Natural killer cell (primary cell): ENCODE measurements around the gene ZNF503. TPM values are rescaled to one million over a fixed set of nuclear protein-coding genes. Genes with fewer than 3 reads are reported as not detected.

Experiments used
- ATAC-seq, 3 donors: fragments of 150-1000 bp in 2 of 3; fragments of 200-7000 bp in 1 of 3; cut with Tn5 transposase; 1 replicate in 1 of 3; 2 replicates in 2 of 3; pipeline ENCODE4 v1.10.0; 2021; ENCODE audit warnings: mild to moderate bottlenecking in 2 of 3, moderate library complexity in 2 of 3
- DNase-seq, 2 donors: peaks; one replicate each; pipeline versions ENCODE4 v3.0.0 to v3.0.0-alpha.2; 2013 to 2021; ENCODE audit warnings: mixed read lengths in 1 of 2
- H3K27ac ChIP-seq: one replicate; pipeline ENCODE4 v1.5.1; 2013; ENCODE audit warnings: mild to moderate bottlenecking, low read length
- H3K27me3 ChIP-seq: one replicate; pipeline ENCODE4 v1.6.1; 2013; ENCODE audit warnings: low read length; ENCODE audit not compliant: control insufficient read depth, insufficient read depth
- H3K36me3 ChIP-seq: one replicate; pipeline ENCODE4 v1.6.1; 2013; ENCODE audit warnings: low read length; ENCODE audit not compliant: control insufficient read depth, insufficient read depth
- H3K4me1 ChIP-seq: one replicate; pipeline ENCODE4 v1.6.1; 2013; ENCODE audit warnings: low read length; ENCODE audit not compliant: control insufficient read depth, insufficient read depth
- H3K4me3 ChIP-seq: one replicate; pipeline ENCODE4 v1.5.1; 2013; ENCODE audit warnings: low read length
- H3K9me3 ChIP-seq: one replicate; pipeline ENCODE4 v1.6.1; 2013; ENCODE audit warnings: low read length; ENCODE audit not compliant: control insufficient read depth, insufficient read depth
- H3K27ac Mint-ChIP-seq, 2 donors: one replicate each; pipeline ENCODE4 v1.8.0; 2022; ENCODE audit warnings: mild to moderate bottlenecking in 2 of 2, mixed read lengths in 2 of 2, moderate library complexity in 1 of 2
- H3K27me3 Mint-ChIP-seq, 2 donors: one replicate each; pipeline ENCODE4 v1.8.0; 2022; ENCODE audit warnings: low read depth in 2 of 2, mixed read lengths in 2 of 2
- H3K36me3 Mint-ChIP-seq: one replicate; pipeline ENCODE4 v1.8.0; 2022; ENCODE audit warnings: mixed read lengths
- H3K4me1 Mint-ChIP-seq, 2 donors: one replicate each; pipeline ENCODE4 v1.8.0; 2022; ENCODE audit warnings: mixed read lengths in 2 of 2
- H3K4me3 Mint-ChIP-seq: one replicate; pipeline ENCODE4 v1.8.0; 2022; ENCODE audit warnings: mild to moderate bottlenecking, moderate library complexity, mixed read lengths
- H3K9me3 Mint-ChIP-seq, 2 donors: one replicate each; pipeline ENCODE4 v1.8.0; 2022; ENCODE audit warnings: mixed read lengths in 2 of 2
- CTCF ChIP-seq: fragments of 200-600 bp; IDR thresholded peaks from one replicate; pipeline ENCODE4 v1.8.0; 2022; ENCODE audit warnings: antibody characterized with exemption
- WGBS: methylation state at CpG from one replicate; pipeline ENCODE4 v1.1.7; 2013; ENCODE audit warnings: missing lambda C conversion rate; ENCODE audit not compliant: insufficient coverage; 5-methylcytosine and 5-hydroxymethylcytosine counted together
- intact Hi-C: fragments of 100-400 bp; cut with micrococcal nuclease; formaldehyde crosslinking; loops from one replicate; pipeline ENCODE4 v1.14.2; 2022
- total RNA-seq, 4 donors: library from RNA; stranded (reverse); fragments of 120-200 nt in 1 of 4; gene quantifications; one replicate each; pipeline versions ENCODE4 v1.2.3 to v1.2.4, GENCODE V29; 2013 to 2022

Gene ZNF503
- total RNA-seq, 3 donors from 2014 or later (not counting 1 experiment from before 2014, with no cell fraction given): 0.27 to 1.2 (median 0.73) TPM

DNA sequence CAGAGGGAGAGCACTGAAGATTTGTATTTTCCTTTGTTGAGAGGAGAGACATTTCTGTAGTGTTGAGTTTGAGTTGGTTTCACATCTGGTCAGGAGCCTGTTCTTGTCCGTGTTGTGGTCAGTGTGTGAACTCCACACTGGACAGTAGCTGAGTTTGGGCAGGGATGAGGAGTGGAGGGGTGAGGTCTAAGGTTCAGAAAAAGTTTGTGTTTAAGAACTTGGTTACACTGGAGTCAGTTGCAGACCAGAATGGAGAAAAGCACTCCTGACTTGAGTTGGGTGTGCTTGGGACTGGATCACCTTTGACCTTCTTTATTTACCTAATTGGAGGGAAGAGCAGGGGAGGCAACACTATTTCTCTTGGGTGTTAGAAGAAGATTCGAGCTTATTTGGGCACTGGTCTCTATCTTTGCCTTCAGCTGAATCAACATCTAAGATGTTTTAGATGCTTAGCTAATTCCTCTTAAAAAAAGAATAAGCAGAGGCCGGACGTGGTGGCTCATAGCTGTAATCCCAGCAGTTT, 38.8 kb upstream of the ZNF503 start:
- Mint-ChIP-seq H3K4me1 (no peaks in the 10 kb centered on the region), H3K9me3 (peaks cover 0 to 4% of the 10 kb centered on the region in 2 donors), H3K36me3 (peaks cover 7% of the 10 kb centered on the region), H3K27me3 (peaks cover under 1 to 6% of the 10 kb centered on the region in 2 donors), H3K27ac (no peak overlapping the region), H3K4me3 (no peak overlapping the region)
- H3K4me1 ChIP-seq: no peaks in the 10 kb centered on the region
- no peaks in the 10 kb centered on the region for H3K36me3 ChIP-seq
- no peaks in the 10 kb centered on the region for H3K27me3 ChIP-seq
- H3K4me3 ChIP-seq: no peak overlapping the region
- TF ChIP-seq CTCF: no peak
- WGBS: 83% methylated on average over 4 of the region's 4 CpGs
- no peak for DNase-seq
- H3K27ac ChIP-seq: no peak overlapping the region
- H3K9me3 ChIP-seq: peaks cover 4% of the 10 kb centered on the region
- intact Hi-C loops: no loop called here
- ATAC-seq: no peak

- TF ChIP-seq CTCF: no peak
- intact Hi-C loops: no loop called here
- no peak overlapping the region for H3K4me3 ChIP-seq
- no peaks in the 10 kb centered on the region for H3K4me1 ChIP-seq
- no peak for ATAC-seq
- Mint-ChIP-seq H3K36me3 (peaks cover 7% of the 10 kb centered on the region), H3K27me3 (peaks cover 5 to 11% of the 10 kb centered on the region in 2 donors), H3K4me1 (no peaks in the 10 kb centered on the region), H3K27ac (no peak overlapping the region), H3K9me3 (peaks cover 0 to 4% of the 10 kb centered on the region in 2 donors), H3K4me3 (no peak overlapping the region)
- no peaks in the 10 kb centered on the region for H3K27me3 ChIP-seq
- DNase-seq: no peak
- H3K27ac ChIP-seq: no peak overlapping the region
- WGBS: 82% methylated on average over 4 of the region's 4 CpGs
- H3K9me3 ChIP-seq: peaks cover 4% of the 10 kb centered on the region
- H3K36me3 ChIP-seq: no peaks in the 10 kb centered on the region
These were observed 38.2 kb upstream of the ZNF503 start for GRCh38 chr10:75439811-75440210.

DNA sequence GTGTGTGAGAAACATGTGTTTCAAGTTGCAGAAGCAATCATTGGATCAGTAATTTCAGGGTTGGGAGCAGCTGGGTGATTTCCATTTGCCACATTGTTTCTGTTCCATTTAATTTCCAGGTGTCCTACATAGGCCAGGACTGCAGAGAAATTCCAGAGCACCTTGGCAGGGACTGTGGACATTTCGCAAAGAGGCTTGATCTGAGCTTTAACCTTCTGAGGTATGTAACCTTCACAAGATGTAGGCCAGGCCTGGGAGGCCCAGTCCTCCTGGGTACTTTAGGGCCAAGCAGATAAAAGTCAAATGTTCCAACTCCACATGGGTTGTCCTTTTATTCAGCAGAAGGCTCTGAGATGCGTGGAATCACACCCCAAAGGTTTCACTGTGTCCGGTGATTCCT, 36.7 kb upstream of the ZNF503 start:
- Mint-ChIP-seq H3K27me3 (peaks cover 9 to 14% of the 10 kb centered on the region in 2 donors), H3K4me3 (no peak overlapping the region), H3K9me3 (peaks cover 0 to 2% of the 10 kb centered on the region in 2 donors), H3K4me1 (no peaks in the 10 kb centered on the region), H3K27ac (no peak overlapping the region), H3K36me3 (no peaks in the 10 kb centered on the region)
- Histone ChIP-seq H3K9me3 (no peaks in the 10 kb centered on the region), H3K36me3 (no peaks in the 10 kb centered on the region), H3K4me3 (no peak overlapping the region), H3K27me3 (no peaks in the 10 kb centered on the region), H3K4me1 (no peaks in the 10 kb centered on the region), H3K27ac (no peak overlapping the region)
- TF ChIP-seq CTCF: no peak
- ATAC-seq: no peak
- intact Hi-C loops: no loop called here
- WGBS: 91% methylated on average over 3 of the region's 3 CpGs
- DNase-seq: no peak

DNA sequence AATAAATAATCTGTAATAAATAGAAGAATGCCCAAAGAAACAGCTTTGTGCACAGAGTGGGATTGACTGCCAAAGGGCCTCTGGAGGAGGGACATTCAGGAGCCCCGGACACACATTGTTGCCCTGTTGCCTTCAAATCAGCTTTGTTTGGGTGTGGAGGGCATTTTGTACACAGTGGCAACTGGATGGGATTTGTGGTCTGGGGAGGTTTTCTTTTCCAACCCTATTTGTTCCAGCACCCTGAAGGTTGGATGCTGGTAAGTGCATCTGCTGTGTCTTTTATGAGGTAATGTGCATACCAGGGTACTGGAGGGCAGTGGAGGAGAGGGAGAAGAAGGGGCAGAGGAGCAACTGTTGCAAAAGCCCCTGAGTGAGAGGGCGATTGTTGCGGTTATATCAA, 36.1 kb upstream of the ZNF503 start:
- Mint-ChIP-seq H3K4me3 (no peak overlapping the region), H3K36me3 (no peaks in the 10 kb centered on the region), H3K4me1 (no peaks in the 10 kb centered on the region), H3K9me3 (peaks cover 0 to 2% of the 10 kb centered on the region in 2 donors), H3K27me3 (peaks cover 11 to 20% of the 10 kb centered on the region in 2 donors), H3K27ac (no peak overlapping the region)
- no peak for DNase-seq
- 88% methylated on average over 3 of the region's 3 CpGs for WGBS
- H3K27ac ChIP-seq: no peak overlapping the region
- intact Hi-C loops: no loop called here
- H3K4me1 ChIP-seq: peaks cover 1% of the 10 kb centered on the region
- no peaks in the 10 kb centered on the region for H3K27me3 ChIP-seq
- H3K4me3 ChIP-seq: no peak overlapping the region
- no peak for TF ChIP-seq CTCF
- no peaks in the 10 kb centered on the region for H3K36me3 ChIP-seq
- H3K9me3 ChIP-seq: no peaks in the 10 kb centered on the region
- ATAC-seq: no peak
